ENCODE data around the gene ARRDC5. TPM values are rescaled to one million over a fixed set of nuclear protein-coding genes. Genes with fewer than 3 reads are reported as not detected.
"Not testable (repeated sequence)": the region's sequence is repeated elsewhere in the genome, so short reads cannot be mapped to it uniquely, and the experiment has no call there.

Gene ARRDC5
- total RNA-seq, 1 donor = 4.3 TPM

- H3K4me3 ChIP-seq (ENCODE audit: low read length) = peak overlapping the region; percentile 76
- no peaks in the 10 kb centered on the region for H3K27me3 ChIP-seq (ENCODE audit: insufficient read depth, low read length)
- H3K9me3 ChIP-seq (ENCODE audit: low read depth, low read length) = no peaks in the 10 kb centered on the region
- peaks cover 69% of the 10 kb centered on the region for H3K4me1 ChIP-seq (ENCODE audit: insufficient read depth, low read length)
Observed at GRCh38 chr19:4914736-4915501, 12.2 kb upstream of the ARRDC5 start.

- Histone ChIP-seq H3K4me1 (ENCODE audit: insufficient read depth, low read length) (peaks cover 74% of the 10 kb centered on the region), H3K9me3 (ENCODE audit: low read depth, low read length) (no peaks in the 10 kb centered on the region), H3K27me3 (ENCODE audit: insufficient read depth, low read length) (no peaks in the 10 kb centered on the region), H3K4me3 (ENCODE audit: low read length) (peak overlapping the region; percentile 76)
Observed at GRCh38 chr19:4913996-4914735, 11.5 kb upstream of the ARRDC5 start.

GRCh38 chr19:4911786-4912672 lies 9.3 kb upstream of the ARRDC5 start:
- Histone ChIP-seq H3K4me3 (ENCODE audit: low read length) (peak overlapping the region; percentile 12), H3K9me3 (ENCODE audit: low read depth, low read length) (no peaks in the 10 kb centered on the region), H3K27me3 (ENCODE audit: insufficient read depth, low read length) (no peaks in the 10 kb centered on the region), H3K4me1 (ENCODE audit: insufficient read depth, low read length) (peaks cover 81% of the 10 kb centered on the region)

DNA sequence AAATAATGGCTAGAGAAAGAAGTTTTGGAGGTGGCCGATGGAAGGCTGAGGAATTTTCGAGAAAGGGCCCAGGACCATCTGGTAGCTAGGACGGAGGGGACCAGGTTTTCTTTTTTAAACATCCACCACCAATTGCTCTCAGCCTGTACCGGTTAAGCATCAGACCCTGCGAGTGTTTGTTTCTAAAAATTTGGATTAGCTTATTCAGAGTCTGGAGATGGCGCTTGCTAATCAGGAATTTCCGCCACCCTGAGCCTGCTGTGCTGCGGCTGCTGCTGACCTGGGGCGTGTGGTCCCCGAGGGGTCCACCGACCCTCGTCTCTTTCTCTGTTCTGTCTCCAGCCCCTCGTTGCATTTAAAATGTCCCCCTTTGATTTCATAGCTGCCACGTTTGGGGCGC lies 8.6 kb upstream of the ARRDC5 start:
- no peaks in the 10 kb centered on the region for H3K27me3 ChIP-seq (ENCODE audit: insufficient read depth, low read length)
- H3K4me3 ChIP-seq (ENCODE audit: low read length) = peak overlapping the region; percentile 17
- H3K4me1 ChIP-seq (ENCODE audit: insufficient read depth, low read length) = peaks cover 74% of the 10 kb centered on the region
- no peaks in the 10 kb centered on the region for H3K9me3 ChIP-seq (ENCODE audit: low read depth, low read length)

DNA sequence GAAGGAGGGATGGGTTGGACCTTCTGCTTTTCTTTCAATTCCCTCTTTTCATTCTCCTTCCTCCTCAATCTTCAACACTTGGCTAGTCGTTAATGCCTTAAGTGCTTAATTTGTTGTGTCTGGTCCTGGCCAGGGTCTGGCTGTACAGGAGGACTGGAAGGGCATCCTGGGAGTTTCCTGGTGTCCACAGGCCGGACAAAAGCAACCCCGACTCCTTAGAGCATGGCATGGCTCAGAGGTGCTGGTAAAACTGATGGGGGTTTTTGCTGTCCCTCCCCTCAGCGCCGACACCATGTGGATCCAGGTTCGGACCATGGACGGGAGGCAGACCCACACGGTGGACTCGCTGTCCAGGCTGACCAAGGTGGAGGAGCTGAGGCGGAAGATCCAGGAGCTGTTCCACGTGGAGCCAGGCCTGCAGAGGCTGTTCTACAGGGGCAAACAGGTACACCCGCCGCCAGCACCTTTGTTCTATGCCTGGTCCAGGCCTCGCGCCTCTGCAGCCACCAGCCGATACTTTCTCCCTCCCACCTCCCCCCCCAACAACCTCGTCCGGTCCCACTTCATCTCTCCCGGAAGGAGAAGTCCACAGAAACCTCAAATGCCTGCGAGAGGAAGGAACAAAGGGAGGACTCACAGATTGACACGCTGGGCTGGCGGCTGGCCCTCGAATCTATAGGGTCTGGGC lies 8.0 kb upstream of the ARRDC5 start:
- peak overlapping the region; percentile 44 for H3K4me3 ChIP-seq (ENCODE audit: low read length)
- H3K27me3 ChIP-seq (ENCODE audit: insufficient read depth, low read length) = no peaks in the 10 kb centered on the region

DNA sequence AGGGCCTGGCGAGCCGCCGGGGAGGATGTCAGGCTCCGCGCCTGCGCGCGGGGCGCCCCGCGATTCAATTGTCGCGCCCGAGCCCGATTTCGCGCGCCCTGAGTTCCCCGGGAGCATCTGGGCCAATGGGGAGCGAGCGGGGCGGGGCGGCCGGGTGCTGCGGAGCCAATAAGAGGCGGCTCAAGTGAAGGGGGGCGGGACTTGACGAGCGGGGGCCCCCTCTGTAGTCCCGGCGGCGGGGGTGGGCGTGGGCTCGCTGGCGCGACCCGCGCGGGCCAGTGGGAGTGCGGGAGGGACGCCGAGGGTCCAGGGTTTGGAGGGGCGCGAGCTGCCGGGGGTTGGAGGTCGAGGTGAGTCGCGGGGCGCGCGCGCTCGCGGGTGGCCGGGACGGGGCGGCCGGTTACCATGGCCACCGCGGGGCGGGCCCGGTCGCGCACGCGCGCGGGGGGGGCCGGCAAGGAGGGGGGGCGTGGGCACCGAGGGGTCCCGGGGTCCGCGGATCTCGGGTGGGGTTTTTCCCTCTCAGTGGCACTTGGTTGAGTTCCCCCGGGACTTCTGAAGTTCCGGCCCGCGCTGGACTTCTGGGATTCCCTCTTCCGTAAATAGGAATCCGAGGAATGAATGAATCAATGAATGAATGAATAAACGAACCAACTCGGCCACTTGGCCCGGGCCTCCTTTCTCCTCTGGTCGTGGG lies 7.3 kb upstream of the ARRDC5 start:
- Histone ChIP-seq H3K4me3 (ENCODE audit: low read length) (peak overlapping the region; percentile 44), H3K27me3 (ENCODE audit: insufficient read depth, low read length) (no peaks in the 10 kb centered on the region)

More for the DNA sequence above, 8.0 kb upstream of the ARRDC5 start:
- Histone ChIP-seq H3K9me3 (ENCODE audit: low read depth, low read length) (no peaks in the 10 kb centered on the region), H3K4me1 (ENCODE audit: insufficient read depth, low read length) (peaks cover 70% of the 10 kb centered on the region)

DNA sequence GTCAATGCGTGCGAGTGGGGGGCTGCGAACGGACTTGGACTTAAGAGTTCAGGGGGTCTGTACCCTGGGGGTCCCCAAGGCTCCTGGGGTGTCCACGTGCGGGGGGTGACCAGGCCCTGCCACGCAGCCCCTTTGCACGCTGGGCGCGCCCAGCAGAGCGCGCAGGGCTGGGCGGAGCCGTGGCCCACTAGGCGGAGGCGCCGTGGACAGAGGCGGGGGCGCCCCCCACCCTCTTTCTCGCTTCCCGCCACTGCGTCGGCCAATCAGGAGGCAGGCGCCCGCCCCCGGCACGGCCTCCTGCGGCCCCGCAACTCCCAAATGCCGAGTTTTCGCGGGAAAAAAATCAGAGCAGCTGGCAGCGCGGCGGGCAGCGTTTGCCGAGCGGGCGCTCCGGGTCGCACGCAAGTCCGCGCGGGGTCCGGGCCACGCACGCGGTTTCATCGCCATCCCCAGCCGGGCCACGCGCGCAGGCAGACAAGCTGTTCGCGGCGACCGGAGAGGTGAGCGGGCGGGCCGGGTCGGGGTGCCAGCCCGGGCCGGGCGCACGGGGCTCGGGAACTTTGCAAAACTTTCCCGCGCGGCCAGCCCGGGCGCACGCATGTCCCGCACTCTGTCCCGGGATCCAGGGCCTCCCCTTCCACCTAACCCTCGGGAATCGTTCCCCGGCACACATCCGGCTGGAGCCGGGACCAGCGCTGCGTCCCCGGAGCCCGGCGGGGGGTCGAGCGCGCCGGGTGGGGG lies 6.6 kb upstream of the ARRDC5 start, which contains the start of gene UHRF1:
UHRF1 (plus strand) TSS at position 346 of the 741 bp plus-strand sequence. CDS start 1,385 bp downstream, outside the sequence.
- no peaks in the 10 kb centered on the region for H3K27me3 ChIP-seq (ENCODE audit: insufficient read depth, low read length)
- peak within 1 kb of the TSS; percentile 44 for H3K4me3 ChIP-seq (ENCODE audit: low read length)
- H3K4me1 ChIP-seq (ENCODE audit: insufficient read depth, low read length) = peaks cover 55% of the 10 kb centered on the region
- no peaks in the 10 kb centered on the region for H3K9me3 ChIP-seq (ENCODE audit: low read depth, low read length)

More for the DNA sequence above, 7.3 kb upstream of the ARRDC5 start:
- H3K4me1 ChIP-seq (ENCODE audit: insufficient read depth, low read length) = peaks cover 63% of the 10 kb centered on the region
- H3K9me3 ChIP-seq (ENCODE audit: low read depth, low read length) = no peaks in the 10 kb centered on the region

GRCh38 chr19:4908781-4909155 lies 6.1 kb upstream of the ARRDC5 start:
- Histone ChIP-seq H3K27me3 (ENCODE audit: insufficient read depth, low read length) (no peaks in the 10 kb centered on the region), H3K9me3 (ENCODE audit: low read depth, low read length) (no peaks in the 10 kb centered on the region), H3K4me3 (ENCODE audit: low read length) (no peak overlapping the region), H3K4me1 (ENCODE audit: insufficient read depth, low read length) (peaks cover 50% of the 10 kb centered on the region)

DNA sequence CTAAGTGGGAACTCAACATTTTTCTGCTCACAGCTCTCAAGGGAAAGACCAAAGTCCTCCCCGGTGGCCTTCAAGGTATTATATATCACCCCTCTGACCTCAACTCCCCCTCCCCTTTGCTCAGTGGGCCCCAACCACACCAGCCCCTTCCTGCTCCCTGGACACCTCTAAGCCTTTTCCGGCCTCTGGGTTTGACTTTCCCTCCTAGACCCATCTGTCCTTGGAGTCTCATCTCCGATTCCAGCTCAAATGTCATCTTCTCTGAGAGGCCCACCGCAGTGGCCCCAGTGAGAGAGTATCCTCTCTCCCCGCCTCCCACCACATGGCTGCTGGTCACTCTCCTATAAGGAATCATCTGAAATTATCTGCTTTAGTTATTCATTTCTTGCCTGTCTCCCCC lies 5.7 kb upstream of the ARRDC5 start:
- Histone ChIP-seq H3K9me3 (ENCODE audit: low read depth, low read length) (no peaks in the 10 kb centered on the region), H3K27me3 (ENCODE audit: insufficient read depth, low read length) (no peaks in the 10 kb centered on the region), H3K4me1 (ENCODE audit: insufficient read depth, low read length) (peaks cover 46% of the 10 kb centered on the region), H3K4me3 (ENCODE audit: low read length) (no peak overlapping the region)

DNA sequence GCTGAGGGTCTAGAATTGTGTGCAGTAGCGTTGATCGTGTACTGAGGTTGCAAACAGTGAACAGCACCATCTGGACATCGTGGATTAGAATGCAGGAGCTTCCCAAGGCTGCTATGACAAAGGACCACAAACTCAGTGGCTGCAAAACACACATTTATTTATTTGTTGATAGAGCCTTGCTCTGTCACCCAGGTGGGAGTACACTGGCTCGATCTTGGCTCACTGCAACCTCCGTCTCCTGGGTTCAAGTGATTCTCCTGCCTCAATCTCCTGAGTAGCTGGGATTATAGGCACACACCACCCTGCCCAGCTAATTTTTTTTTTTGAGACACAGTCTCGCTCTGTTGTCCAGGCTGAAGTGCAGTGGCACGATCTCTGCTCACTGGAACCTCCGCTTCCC lies 4.3 kb upstream of the ARRDC5 start:
- Histone ChIP-seq H3K27me3 (ENCODE audit: insufficient read depth, low read length) (no peaks in the 10 kb centered on the region), H3K4me3 (ENCODE audit: low read length) (no peak overlapping the region), H3K9me3 (ENCODE audit: low read depth, low read length) (no peaks in the 10 kb centered on the region), H3K4me1 (ENCODE audit: insufficient read depth, low read length) (peaks cover 32% of the 10 kb centered on the region)

- Histone ChIP-seq H3K4me1 (ENCODE audit: insufficient read depth, low read length) (peaks cover 27% of the 10 kb centered on the region), H3K4me3 (ENCODE audit: low read length) (no peak overlapping the region), H3K9me3 (ENCODE audit: low read depth, low read length) (no peaks in the 10 kb centered on the region), H3K27me3 (ENCODE audit: insufficient read depth, low read length) (no peaks in the 10 kb centered on the region)
Observed at GRCh38 chr19:4904481-4904880, 1.8 kb upstream of the ARRDC5 start.

- H3K4me1 ChIP-seq (ENCODE audit: insufficient read depth, low read length) = peaks cover 30% of the 10 kb centered on the region
- H3K4me3 ChIP-seq (ENCODE audit: low read length); H3K9me3 ChIP-seq (ENCODE audit: low read depth, low read length); H3K27me3 ChIP-seq (ENCODE audit: insufficient read depth, low read length): not testable (repeated sequence)
Observed at GRCh38 chr19:4900879-4901278, 1.8 kb downstream of the ARRDC5 start.

- peaks cover 45% of the 10 kb centered on the region for H3K4me1 ChIP-seq (ENCODE audit: insufficient read depth, low read length)
- H3K27me3 ChIP-seq (ENCODE audit: insufficient read depth, low read length) = no peaks in the 10 kb centered on the region
- H3K4me3 ChIP-seq (ENCODE audit: low read length) = no peak overlapping the region
- H3K9me3 ChIP-seq (ENCODE audit: low read depth, low read length) = no peaks in the 10 kb centered on the region
Observed at GRCh38 chr19:4897146-4897545, 5.5 kb downstream of the ARRDC5 start.
